ENCODE measurements around the gene POLRMT. TPM values are rescaled to one million over a fixed set of nuclear protein-coding genes. Genes with fewer than 3 reads are reported as not detected.
A peak's percentile ranks its signal among the peaks of the same experiment; 100 is the strongest.

The POLRMT gene
- total and polyA plus RNA-seq, 4 experiments from 2014 or later: 31.6 to 103 (median 78.6) TPM

DNA sequence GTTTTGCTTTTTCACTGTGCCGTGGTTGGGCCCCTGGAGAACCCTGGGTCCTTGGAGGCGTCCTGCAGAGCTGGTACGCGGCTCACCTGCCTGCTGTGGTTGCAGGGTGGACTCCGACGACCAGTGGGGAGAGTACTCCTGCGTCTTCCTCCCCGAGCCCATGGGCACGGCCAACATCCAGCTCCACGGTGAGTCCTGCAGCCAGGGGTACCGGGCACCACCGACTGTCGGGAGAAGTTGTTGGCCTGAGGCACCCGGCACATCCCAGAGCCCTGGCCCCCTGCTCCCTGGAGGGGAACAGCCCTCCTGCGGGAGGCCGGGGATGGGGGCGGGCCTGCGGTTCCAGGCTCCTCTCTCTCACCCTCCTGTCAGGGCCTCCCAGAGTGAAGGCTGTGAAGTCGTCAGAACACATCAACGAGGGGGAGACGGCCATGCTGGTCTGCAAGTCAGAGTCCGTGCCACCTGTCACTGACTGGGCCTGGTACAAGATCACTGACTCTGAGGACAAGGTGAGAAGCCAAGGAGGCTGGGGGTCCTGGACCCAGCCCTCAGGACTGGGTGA is 53.0 kb downstream of the POLRMT start:
- peaks cover 0 to 16% of the 10 kb centered on the region in 2 donors for H3K36me3 Mint-ChIP-seq
- Histone ChIP-seq H3K36me3 (ENCODE audit: insufficient read depth, low read length) (peaks cover 14% of the 10 kb centered on the region), H3K4me3 (ENCODE audit: low read length in 2 of 2) (no peak overlapping the region), H3K27me3 (ENCODE audit: insufficient read depth, low read length) (no peaks in the 10 kb centered on the region), H3K9me3 (ENCODE audit: control insufficient read depth in 1 of 2, low read length in 2 of 2) (no peaks in the 10 kb centered on the region), H3K27ac (ENCODE audit: low read depth, low read length) (no peak overlapping the region), H3K4me1 (ENCODE audit: insufficient read depth, low read length) (peaks cover 18% of the 10 kb centered on the region)
- peaks cover 0 to 2% of the 10 kb centered on the region in 2 donors for H3K27me3 Mint-ChIP-seq
- intact Hi-C loops (cut with micrococcal nuclease): no loop called here
- H3K27ac Mint-ChIP-seq: no peak overlapping the region
- peaks cover 3 to 18% (median 5%) of the 10 kb centered on the region in 4 donors for H3K4me1 Mint-ChIP-seq
- POLR2A ChIA-PET (ENCODE audit: partially characterized antibody): no interaction called here
- DNase-seq: no peak
- H3K4me3 Mint-ChIP-seq: no peak overlapping the region
- CTCF ChIA-PET (ENCODE audit: partially characterized antibody): no interaction called here
- H3K9me3 Mint-ChIP-seq: peaks cover 0 to 1% (median 0%) of the 10 kb centered on the region in 8 donors

DNA sequence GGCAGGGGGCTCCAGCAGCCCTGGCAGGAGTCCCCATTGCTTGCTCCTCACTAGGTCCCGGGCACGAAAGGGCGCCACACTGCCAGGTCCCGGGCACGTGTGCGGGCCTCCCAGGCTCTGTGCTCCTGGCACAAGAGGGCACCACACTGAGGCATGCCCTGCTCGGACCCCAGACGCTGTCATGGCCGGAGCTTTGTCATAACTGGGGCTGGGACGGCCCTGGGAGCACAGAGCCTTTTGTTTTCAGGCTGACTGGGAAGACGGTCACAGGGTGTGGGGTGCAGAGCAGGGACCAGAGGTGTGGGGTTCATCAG is 53.5 kb downstream of the POLRMT start:
- Histone ChIP-seq H3K27me3 (ENCODE audit: insufficient read depth, low read length) (no peaks in the 10 kb centered on the region), H3K27ac (ENCODE audit: low read depth, low read length) (no peak overlapping the region), H3K4me3 (ENCODE audit: low read length in 2 of 2) (no peak overlapping the region), H3K9me3 (ENCODE audit: control insufficient read depth in 1 of 2, low read length in 2 of 2) (no peaks in the 10 kb centered on the region), H3K4me1 (ENCODE audit: insufficient read depth, low read length) (peaks cover 22% of the 10 kb centered on the region), H3K36me3 (ENCODE audit: insufficient read depth, low read length) (peaks cover 14% of the 10 kb centered on the region)
- intact Hi-C loops (cut with micrococcal nuclease): no loop called here
- DNase-seq: no peak
- no peak overlapping the region for H3K27ac Mint-ChIP-seq
- H3K9me3 Mint-ChIP-seq: peaks cover 0 to 1% (median 0%) of the 10 kb centered on the region in 8 donors
- H3K36me3 Mint-ChIP-seq: peaks cover 0 to 16% of the 10 kb centered on the region in 2 donors
- H3K27me3 Mint-ChIP-seq: peaks cover 0 to 2% of the 10 kb centered on the region in 2 donors
- POLR2A ChIA-PET (ENCODE audit: partially characterized antibody): no interaction called here
- CTCF ChIA-PET (ENCODE audit: partially characterized antibody): no interaction called here
- peaks cover 6 to 22% (median 9%) of the 10 kb centered on the region in 4 donors for H3K4me1 Mint-ChIP-seq
- H3K4me3 Mint-ChIP-seq: no peak overlapping the region

DNA sequence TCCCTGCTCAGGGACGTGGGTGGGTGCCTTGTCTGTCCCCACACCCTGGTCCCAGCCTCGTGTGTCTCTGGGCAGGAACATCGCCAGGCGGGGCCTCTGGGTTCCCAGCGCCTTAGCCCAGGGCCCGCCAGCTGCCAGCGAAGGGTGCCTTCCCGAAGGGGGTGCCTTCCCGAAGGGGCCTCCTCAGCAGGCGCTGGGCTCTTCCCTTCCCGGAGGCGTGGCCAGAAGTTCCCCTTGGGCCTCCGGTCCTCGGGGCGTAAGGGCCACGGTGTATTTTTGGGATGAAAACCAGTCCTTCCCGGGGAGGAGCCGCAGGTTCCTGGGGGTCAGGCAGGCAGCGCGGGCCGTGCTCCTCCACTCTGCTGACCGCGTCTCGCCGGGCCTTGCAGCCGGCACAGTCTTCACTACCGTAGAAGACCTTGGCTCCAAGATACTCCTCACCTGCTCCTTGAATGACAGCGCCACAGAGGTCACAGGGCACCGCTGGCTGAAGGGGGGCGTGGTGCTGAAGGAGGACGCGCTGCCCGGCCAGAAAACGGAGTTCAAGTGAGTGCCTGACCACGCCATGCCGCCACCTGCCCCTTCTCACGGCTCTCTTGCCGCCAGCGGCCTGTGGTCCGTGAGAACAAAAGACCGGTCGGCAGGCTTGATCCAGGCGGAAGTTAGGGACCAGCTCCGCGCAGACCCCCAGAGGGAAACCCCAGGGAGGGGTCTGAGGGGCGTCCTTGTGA is 54.1 kb downstream of the POLRMT start:
- intact Hi-C loops (cut with micrococcal nuclease): no loop called here
- peaks cover 0 to 16% of the 10 kb centered on the region in 2 donors for H3K36me3 Mint-ChIP-seq
- POLR2A ChIA-PET (ENCODE audit: partially characterized antibody): no interaction called here
- Histone ChIP-seq H3K4me1 (ENCODE audit: insufficient read depth, low read length) (peaks cover 28% of the 10 kb centered on the region), H3K4me3 (ENCODE audit: low read length in 2 of 2) (no peak overlapping the region), H3K9me3 (ENCODE audit: control insufficient read depth in 1 of 2, low read length in 2 of 2) (no peaks in the 10 kb centered on the region), H3K27ac (ENCODE audit: low read depth, low read length) (no peak overlapping the region), H3K27me3 (ENCODE audit: insufficient read depth, low read length) (no peaks in the 10 kb centered on the region), H3K36me3 (ENCODE audit: insufficient read depth, low read length) (peaks cover 14% of the 10 kb centered on the region)
- peaks cover 8 to 27% (median 13%) of the 10 kb centered on the region in 4 donors for H3K4me1 Mint-ChIP-seq
- H3K27me3 Mint-ChIP-seq: peaks cover 0 to 2% of the 10 kb centered on the region in 2 donors
- no peak for DNase-seq
- CTCF ChIA-PET (ENCODE audit: partially characterized antibody): no interaction called here
- H3K4me3 Mint-ChIP-seq: no peak overlapping the region
- no peak overlapping the region for H3K27ac Mint-ChIP-seq
- H3K9me3 Mint-ChIP-seq: peaks cover 0 to 1% (median 0%) of the 10 kb centered on the region in 8 donors

DNA sequence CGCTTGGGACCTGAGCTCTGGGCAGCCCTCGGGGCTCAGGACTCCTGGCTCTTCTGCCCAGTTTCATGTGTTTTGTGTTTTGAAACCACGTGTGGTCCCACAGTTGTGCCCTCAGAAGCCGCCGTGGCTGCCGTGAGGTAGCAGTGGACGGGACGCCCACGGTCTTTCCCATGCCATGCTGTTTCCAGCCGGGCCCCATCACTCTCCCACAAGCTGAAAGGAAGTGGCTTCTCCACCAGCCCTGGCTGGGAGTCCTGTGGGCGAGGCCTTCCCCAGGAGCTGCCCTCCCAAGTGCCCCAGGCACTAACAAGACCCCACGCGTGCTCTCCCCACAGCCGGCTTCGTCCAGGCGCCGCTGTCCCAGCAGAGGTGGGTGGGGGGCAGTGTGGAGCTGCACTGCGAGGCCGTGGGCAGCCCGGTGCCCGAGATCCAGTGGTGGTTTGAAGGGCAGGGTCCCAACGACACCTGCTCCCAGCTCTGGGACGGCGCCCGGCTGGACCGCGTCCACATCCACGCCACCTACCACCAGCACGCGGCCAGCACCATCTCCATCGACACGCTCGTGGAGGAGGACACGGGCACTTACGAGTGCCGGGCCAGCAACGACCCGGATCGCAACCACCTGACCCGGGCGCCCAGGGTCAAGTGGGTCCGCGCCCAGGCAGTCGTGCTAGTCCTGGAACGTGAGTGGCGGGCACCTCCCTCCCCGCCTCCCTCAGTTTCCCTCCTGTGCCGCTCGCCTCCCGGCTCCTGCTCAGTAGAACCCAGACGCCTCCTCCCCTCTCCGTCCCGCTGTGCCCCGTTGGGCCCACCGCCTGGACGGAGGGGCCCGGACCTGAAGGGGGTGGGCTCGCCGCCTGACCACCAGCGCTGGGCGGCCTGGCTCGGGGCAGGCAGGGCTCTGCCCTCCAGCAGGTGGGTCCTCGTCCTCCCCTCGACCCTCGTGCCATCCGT is 55.6 kb downstream of the POLRMT start:
- H3K27ac Mint-ChIP-seq: no peak overlapping the region
- POLR2A ChIA-PET (ENCODE audit: partially characterized antibody): interaction anchor here (0.5 kb wide), 1 partner anchor 85 kb away, joined by 4 read pairs; no protein-coding TSS in a partner anchor

DNA sequence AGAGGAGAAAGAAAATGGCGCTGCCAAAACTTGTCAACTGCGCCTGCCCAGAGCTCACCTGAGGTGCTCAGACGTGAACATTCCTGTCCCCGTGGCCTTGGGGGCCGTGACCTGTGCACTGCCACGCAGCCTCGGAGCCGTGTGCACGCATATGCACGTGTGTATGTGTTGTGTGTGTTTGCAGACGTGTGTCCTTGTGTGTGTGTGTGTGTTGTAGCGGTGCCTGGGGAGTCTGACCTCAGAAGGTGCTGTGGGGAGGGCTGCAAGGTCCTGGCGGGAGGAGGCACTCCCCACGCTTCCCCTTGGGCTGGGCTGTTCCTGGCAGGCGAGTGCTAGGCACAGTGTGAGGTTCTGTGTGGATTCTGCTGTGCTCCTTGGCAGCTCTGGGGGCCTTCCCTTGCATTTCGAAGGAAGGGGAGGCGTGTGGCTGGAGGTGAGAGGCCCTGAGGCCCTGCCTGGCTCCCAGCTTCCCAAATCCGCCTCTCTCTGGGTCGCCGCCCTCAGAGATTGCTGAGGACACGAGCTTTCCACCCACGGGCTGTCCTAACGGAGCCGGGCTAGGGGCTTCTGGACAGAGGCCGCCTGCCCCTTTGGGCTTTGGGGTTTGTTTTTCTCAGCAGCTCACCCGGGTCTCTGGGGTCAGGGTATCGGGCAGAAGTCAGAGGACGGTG is 56.4 kb downstream of the POLRMT start:
- peak overlapping the region in 1 of 8 donors; percentile 23 for H3K4me3 Mint-ChIP-seq
- H3K27ac ChIP-seq (ENCODE audit: low read depth, low read length): no peak overlapping the region
- intact Hi-C loops (cut with micrococcal nuclease): no loop called here
- DNase-seq: no peak
- no peaks in the 10 kb centered on the region for H3K9me3 Mint-ChIP-seq
- peaks cover 14% of the 10 kb centered on the region for H3K36me3 ChIP-seq (ENCODE audit: insufficient read depth, low read length)
- H3K9me3 ChIP-seq (ENCODE audit: control insufficient read depth in 1 of 2, low read length in 2 of 2): no peaks in the 10 kb centered on the region
- H3K4me1 ChIP-seq (ENCODE audit: insufficient read depth, low read length): peaks cover 36% of the 10 kb centered on the region
- H3K27ac Mint-ChIP-seq: peak overlapping the region in 1 of 7 donors; percentile 14
- H3K4me3 ChIP-seq (ENCODE audit: low read length in 2 of 2): no peak overlapping the region
- peaks cover 12 to 36% (median 23%) of the 10 kb centered on the region in 4 donors for H3K4me1 Mint-ChIP-seq
- ChIA-PET POLR2A (ENCODE audit: partially characterized antibody) (no interaction called here), CTCF (ENCODE audit: partially characterized antibody) (no interaction called here)
- H3K27me3 ChIP-seq (ENCODE audit: insufficient read depth, low read length): no peaks in the 10 kb centered on the region
- peaks cover 0 to 12% of the 10 kb centered on the region in 2 donors for H3K36me3 Mint-ChIP-seq
- no peaks in the 10 kb centered on the region for H3K27me3 Mint-ChIP-seq

More for the DNA sequence above, 55.6 kb downstream of the POLRMT start:
- H3K27me3 ChIP-seq (ENCODE audit: insufficient read depth, low read length): no peaks in the 10 kb centered on the region
- peak overlapping the region in 1 of 8 donors; percentile 39 for H3K4me3 Mint-ChIP-seq
- no peaks in the 10 kb centered on the region for H3K9me3 Mint-ChIP-seq
- H3K4me1 Mint-ChIP-seq: peaks cover 11 to 33% (median 18%) of the 10 kb centered on the region in 4 donors
- peaks cover 14% of the 10 kb centered on the region for H3K36me3 ChIP-seq (ENCODE audit: insufficient read depth, low read length)
- no peak for DNase-seq
- H3K9me3 ChIP-seq (ENCODE audit: control insufficient read depth in 1 of 2, low read length in 2 of 2): no peaks in the 10 kb centered on the region
- H3K4me1 ChIP-seq (ENCODE audit: insufficient read depth, low read length): peaks cover 36% of the 10 kb centered on the region
- no peaks in the 10 kb centered on the region for H3K27me3 Mint-ChIP-seq
- no peak overlapping the region for H3K4me3 ChIP-seq (ENCODE audit: low read length in 2 of 2)
- H3K27ac ChIP-seq (ENCODE audit: low read depth, low read length): no peak overlapping the region
- CTCF ChIA-PET (ENCODE audit: partially characterized antibody): no interaction called here
- H3K36me3 Mint-ChIP-seq: peaks cover 0 to 11% of the 10 kb centered on the region in 2 donors
- intact Hi-C loops (cut with micrococcal nuclease): no loop called here

DNA sequence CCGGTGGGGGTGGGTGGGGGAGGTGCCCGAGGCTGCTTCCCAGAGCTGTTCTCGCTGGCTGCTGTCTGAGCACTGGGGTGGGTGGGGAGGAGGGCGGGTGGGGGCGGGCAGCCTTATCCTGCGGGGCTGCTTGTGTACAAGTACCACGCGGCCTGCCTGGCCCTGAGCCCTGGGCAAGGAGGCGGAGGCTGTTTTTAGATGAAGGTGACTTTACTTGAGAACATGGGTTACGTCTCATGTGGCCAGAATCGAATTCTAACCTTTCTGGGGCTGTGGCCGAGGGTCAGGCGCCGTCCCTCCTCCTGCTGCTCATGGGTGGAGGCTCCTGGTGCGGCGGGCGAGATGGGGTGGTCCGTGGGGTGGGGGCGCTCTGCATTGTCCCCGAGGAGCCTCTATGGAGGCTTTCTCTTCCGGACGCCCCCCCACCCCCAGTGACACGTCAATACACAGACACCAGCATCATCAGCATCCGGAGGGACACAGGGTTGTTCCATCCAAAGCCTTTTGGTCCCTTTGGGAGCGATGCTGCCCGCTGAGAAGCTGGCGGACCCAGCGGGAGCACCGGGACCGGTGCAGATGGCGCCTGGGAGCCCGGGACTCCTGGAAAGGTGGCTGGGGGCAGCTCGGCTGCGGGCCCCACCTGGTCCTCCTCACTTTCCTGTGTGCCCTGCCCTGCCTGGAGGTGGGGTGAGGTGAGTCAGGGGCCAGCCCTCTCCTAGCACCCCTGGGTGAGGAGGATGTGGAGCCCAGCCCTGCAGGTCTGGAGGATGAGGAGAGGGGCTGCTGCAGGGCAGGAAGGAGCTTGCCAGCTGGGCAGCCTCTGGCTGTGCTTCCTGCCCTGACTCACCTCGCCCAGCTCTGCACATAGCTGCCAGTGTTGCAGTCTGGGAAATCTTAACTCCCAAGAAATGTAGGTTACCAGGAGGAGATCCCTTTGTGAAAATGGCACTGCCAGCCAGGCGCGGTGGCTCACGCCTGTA is 57.5 kb downstream of the POLRMT start:
- H3K27me3 ChIP-seq (ENCODE audit: insufficient read depth, low read length): no peaks in the 10 kb centered on the region
- no peak overlapping the region for H3K4me3 ChIP-seq (ENCODE audit: low read length in 2 of 2)
- H3K27ac ChIP-seq (ENCODE audit: low read depth, low read length): no peak overlapping the region
- Mint-ChIP-seq H3K27me3 (no peaks in the 10 kb centered on the region), H3K4me1 (peaks cover 18 to 45% (median 30%) of the 10 kb centered on the region in 4 donors), H3K27ac (no peak overlapping the region), H3K9me3 (no peaks in the 10 kb centered on the region), H3K4me3 (peak overlapping the region in 1 of 8 donors; percentile 10), H3K36me3 (peaks cover 0 to 15% of the 10 kb centered on the region in 2 donors)
- H3K9me3 ChIP-seq (ENCODE audit: control insufficient read depth in 1 of 2, low read length in 2 of 2): no peaks in the 10 kb centered on the region
- H3K4me1 ChIP-seq (ENCODE audit: insufficient read depth, low read length): peaks cover 45% of the 10 kb centered on the region
- CTCF ChIA-PET (ENCODE audit: partially characterized antibody): interaction anchor here (2.5 kb wide), 1 partner anchor 9 kb away, joined by 10 read pairs; no protein-coding TSS in a partner anchor
- POLR2A ChIA-PET (ENCODE audit: partially characterized antibody): interaction anchor here (0.7 to 1.5 kb wide), 3 partner anchors 8 to 100 kb away, joined by 3 to 4 read pairs (median 4); no protein-coding TSS in a partner anchor
- intact Hi-C loops (cut with micrococcal nuclease): no loop called here
- peaks cover 7% of the 10 kb centered on the region for H3K36me3 ChIP-seq (ENCODE audit: insufficient read depth, low read length)
- peak in 1 of 5 donors; percentile 16 for DNase-seq
